Amniotic stem cell (primary cell): ENCODE results near the gene MAP2K5.

Experiments
- DNase-seq: peaks from one replicate; lab custom pipeline; 2025; lab: John Stamatoyannopoulos, UW

Gene MAP2K5

GRCh38 chr15:67806536-67806935 lies 264.0 kb downstream of the MAP2K5 start:
- DNase-seq: no peak

DNA sequence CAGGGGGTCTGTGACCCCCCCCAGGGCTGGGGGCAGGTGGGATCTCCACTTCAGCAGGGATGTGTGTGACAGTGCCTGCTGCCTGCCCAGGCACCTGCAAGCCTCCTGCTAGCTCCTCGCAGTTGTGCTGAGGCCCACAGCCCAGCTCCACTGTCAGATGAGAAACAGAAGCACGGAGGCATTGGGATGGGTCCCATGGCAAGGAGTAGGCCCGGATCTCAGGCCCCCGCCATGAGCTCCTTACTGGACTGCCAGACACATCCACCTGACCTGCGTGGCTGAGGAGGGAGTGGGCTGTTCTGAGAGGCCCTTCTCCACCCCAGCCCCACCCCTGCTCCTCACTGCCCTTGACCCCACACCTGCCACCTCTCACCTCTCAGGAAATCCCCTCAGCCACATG lies 264.6 kb downstream of the MAP2K5 start:
- no peak for DNase-seq

DNA sequence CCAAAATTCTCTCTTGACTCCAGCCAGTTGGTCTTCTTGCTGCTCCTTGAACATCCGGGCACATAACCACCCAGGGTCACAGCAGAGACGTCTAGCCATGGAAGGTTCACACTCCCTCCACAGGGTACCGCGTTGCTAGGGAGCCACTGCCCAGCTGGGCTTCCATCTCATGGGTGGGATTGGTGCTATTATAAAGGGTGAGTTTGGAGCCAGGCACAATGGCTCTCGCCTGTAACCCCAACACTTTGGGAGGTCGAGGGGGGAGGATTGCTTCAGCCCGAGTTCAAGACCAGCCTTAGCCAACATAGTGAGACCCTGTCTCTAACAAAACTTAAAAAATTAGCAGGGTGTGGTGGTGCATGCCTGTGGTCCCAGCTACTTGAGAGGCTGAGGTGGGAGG lies 265.3 kb downstream of the MAP2K5 start:
- no peak for DNase-seq

DNA sequence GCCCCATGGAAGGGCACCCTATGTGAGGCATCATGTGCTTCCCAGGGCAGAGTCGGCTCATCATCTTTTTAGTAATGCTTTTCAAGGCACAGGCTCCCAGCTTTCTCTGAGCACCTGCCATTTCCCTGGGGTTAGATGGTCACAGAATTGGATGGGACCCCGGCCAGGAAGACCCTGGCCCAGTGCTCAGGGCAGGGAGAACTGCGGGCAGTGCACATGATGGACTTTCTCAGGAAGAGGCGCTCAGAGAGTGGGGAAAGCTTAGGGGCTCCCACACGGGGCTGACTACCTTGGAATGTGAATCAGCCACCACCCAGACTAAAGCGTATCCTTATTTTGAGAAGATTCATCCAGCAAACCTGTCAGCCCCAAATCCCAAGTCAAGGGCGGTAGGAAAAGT lies 266.3 kb downstream of the MAP2K5 start:
- no peak for DNase-seq

- DNase-seq: no peak
Measured at GRCh38 chr15:67809441-67809840, 266.9 kb downstream of the MAP2K5 start.

DNA sequence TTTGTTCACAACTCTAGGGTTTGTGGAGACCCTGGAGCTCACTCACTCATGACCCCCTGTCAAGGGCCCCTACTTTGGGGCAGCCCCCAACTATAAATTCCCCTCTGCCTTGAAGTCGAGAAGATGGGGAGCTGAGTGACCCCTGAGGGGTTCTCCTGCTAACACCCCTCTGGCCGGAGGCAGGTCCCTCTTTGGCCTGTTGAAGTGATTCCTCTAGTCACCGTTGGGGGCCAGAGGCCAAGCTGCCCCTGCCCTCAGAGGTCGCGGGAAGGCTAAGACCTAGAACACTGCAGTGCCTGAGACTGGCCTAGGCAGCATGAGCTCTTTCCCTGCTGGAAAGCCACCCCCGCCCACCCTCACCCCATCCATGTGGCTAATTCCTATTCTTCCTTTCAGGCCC lies 267.4 kb downstream of the MAP2K5 start:
- DNase-seq: no peak

DNA sequence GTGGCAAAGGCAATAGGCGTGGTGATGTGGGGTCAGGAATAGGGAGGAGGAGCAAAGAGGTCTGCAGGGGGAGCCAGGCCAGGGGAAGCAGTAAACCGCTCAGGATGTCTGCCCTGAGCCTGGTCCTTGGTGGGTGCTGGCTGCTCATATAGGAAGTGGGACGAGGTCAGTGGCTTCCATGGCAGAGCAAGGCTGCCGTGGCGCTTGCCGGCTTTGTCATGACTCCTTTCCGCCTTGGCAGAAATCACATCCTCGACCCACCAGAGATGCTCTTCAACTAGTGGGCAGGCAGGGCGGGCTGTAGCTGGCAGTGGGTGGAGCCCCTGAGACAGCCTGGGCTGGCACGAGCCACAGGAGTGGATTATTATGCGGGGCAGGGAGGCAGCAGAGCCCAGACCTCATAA lies 269.7 kb downstream of the MAP2K5 start:
- DNase-seq: no peak

GRCh38 chr15:67813104-67813634 lies 270.7 kb downstream of the MAP2K5 start:
- no peak for DNase-seq

DNA sequence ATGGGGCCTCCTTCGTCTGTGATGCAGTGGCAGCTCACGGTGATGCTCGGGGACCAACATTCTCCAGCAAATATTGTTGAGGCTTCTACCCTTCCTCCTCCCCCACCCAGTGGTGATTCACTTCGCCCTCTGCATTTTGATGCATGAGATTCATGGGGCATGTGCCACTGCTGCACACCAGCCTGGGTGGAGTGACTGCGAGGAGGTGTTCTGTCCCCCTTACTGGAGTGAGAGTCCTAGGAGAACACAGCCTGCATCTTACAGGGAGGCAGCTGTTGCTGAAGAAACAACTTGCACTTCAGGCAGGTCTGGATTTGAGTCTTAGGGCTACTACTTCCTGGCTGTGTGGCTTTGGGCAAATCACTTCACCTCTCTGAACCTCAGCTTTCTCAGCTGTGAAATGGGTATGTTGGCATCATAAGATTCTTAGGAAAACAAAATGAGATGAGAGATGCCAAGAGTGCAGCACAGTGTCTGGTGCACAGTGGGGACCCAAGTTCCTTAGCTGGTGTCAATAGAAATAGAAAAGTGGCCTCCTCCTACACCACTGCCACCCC lies 272.6 kb downstream of the MAP2K5 start:
- no peak for DNase-seq

DNA sequence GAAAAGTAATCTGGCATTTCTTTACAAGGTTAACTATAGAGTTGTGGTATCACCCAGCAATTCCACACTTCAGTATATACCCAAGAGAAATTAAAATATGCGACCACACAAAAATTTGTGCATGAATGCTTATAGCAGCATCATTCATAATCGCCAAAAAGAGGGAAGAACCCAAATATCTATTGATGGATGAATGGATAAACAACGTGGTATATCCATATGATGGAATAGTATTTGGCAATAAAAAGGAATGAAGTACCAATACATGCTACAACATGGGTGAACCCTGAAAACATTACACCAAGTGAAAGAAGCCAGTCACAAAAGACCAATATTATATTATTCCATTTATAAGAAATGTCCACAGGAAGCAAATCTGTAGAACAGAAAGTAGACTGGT lies 274.2 kb downstream of the MAP2K5 start:
- DNase-seq: no peak

DNA sequence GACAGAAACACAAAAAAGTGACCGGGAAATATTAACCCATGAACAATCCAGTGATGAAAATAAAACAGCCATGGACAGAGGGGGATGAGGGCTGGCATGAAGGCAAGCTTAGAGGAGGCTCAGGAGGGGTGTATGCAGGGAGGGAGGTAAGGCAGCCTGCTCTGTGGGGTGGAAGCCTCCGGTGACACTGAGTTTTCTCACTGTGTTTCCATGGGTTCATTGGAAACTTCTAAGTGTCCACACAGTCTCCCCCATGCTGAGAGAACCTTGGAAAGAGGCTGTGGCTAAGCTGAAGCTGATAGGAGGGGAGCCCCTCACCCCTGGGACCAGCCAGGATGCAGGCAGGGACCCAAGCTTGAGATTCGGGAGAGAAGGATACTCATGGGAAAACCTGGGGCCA lies 276.0 kb downstream of the MAP2K5 start:
- no peak for DNase-seq

DNA sequence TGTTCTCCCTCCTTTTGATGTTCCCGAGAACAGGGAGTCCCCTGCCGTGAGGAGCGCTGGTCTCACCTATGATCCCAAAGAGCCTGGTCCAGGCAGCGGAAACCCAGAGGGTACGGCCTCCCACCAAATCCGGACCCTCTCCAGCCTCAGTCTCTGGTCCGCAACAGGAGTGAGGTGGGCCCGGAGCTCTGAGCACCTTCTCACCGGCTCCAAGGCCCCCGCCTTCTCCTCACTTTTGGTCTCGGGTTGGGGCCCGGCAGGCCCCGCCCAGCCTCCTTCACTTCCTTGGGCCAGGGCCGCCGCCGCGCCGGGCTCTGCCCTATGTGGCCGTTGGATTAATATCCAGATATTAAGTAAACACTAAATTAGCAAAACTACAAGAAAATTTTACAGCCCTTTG lies 277.1 kb downstream of the MAP2K5 start:
- DNase-seq: no peak

GRCh38 chr15:67820122-67820991 lies 277.9 kb downstream of the MAP2K5 start:
- DNase-seq: no peak

GRCh38 chr15:67820992-67821783 lies 278.7 kb downstream of the MAP2K5 start:
- no peak for DNase-seq

DNA sequence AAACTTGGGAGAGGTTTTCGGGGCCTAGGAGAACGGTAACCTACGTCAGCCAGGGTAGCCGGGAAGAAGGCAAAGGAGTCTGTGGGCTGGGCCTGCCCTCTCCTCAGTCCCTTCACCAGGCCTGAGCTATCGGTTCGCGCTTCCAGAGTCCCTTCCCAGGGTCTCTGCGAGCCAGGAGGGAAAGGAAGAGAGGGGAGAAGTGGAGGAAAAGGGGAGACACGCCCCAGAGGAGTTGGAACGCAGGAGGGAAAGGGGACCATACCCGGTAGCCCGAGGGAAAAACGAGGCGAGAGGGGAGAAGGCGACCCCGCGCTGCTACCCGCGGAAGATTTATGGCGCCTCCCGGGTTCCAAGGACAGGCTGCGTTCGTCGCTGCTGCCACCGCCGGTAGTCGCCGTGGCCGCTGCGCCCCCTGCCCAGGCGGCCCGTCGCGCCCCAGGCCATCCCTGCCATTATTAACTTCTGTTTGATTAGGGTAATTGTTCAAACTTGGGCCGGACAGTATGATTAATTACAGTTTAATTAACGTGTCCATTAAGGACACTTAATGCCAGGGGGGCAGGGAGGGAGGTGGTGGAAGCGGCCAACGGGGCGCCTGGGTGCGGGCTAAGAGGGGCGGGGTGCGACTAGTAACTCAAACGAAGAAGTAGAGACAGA lies 279.4 kb downstream of the MAP2K5 start:
- no peak for DNase-seq

- no peak for DNase-seq
Measured at GRCh38 chr15:67822537-67823313, 280.2 kb downstream of the MAP2K5 start.

DNA sequence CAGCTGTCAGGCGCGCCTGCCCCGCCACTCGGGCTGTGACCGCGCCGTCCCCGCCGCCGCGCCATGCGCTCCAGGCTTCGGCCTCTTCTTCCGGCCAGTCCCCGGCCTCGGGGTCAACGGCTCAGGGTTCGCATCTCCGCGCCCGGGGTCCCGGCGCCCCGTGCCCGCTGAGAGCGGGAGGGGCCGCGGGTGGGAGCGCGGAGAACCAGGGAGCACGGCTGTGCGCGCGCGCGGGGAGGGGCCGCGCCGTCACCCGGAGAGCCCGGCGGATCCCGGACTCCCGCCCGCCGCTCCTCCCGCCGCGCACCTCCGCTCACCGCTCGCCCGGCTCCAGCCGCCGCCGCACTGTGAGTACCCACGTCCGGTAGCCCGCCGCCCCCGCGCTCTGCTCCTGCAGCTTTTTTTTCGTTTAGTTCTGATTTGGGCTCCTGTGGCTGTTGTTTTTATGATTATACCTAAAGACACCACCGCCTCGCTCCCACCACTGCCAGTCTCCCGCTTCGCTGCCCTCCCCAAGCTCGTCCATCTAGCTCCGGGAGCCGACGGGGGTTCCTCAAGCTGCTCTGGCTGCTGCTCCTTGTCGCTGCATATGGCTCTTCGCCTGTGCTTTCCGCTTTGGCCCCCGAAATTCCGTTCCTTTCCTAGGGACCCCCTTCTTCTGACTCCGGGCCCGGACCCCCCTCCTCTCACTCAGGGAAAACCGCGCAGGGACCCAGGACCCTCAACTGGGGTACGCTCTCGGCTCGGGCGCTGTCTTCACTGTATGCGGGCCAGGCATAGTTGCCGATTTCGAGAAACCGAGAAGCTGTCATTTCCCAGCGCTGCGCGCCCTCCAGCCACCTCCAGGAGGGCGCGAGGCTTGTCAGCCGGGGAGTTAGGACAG lies 281.1 kb downstream of the MAP2K5 start:
- DNase-seq: no peak

- no peak for DNase-seq
Measured at GRCh38 chr15:67824197-67824968, 281.9 kb downstream of the MAP2K5 start.
